DND-41 (cell line): ENCODE measurements around the gene HDAC10.

Source experiments
- CTCF ChIP-seq: IDR thresholded peaks from 2 replicates; pipeline ENCODE4 v1.5.1; 2012; ENCODE audit warnings: borderline replicate concordance, low read length, moderate library complexity, mild to moderate bottlenecking; ENCODE audit not compliant: poor library complexity, severe bottlenecking; ENCODE audit errors: extremely low read depth
- EZH2 ChIP-seq: IDR thresholded peaks from 3 replicates; pipeline ENCODE4 v1.6.1; 2012; ENCODE audit warnings: borderline replicate concordance, low read depth, mild to moderate bottlenecking, moderate library complexity, low read length, inconsistent platforms; ENCODE audit not compliant: severe bottlenecking

- TF ChIP-seq CTCF, result no peak
- TF ChIP-seq EZH2, result no peak
These were observed 2.6 kb downstream of the HDAC10 start for GRCh38 chr22:50248196-50249081.
